CD4-positive, alpha-beta T cell treated with Interleukin-21 for 1 hour (primary cell): ENCODE measurements around the gene PDLIM5.

ENCODE experiments used
- DNase-seq: peaks from one replicate; pipeline ENCODE4 v3.0.0-alpha.2; 2020

The PDLIM5 gene

DNA sequence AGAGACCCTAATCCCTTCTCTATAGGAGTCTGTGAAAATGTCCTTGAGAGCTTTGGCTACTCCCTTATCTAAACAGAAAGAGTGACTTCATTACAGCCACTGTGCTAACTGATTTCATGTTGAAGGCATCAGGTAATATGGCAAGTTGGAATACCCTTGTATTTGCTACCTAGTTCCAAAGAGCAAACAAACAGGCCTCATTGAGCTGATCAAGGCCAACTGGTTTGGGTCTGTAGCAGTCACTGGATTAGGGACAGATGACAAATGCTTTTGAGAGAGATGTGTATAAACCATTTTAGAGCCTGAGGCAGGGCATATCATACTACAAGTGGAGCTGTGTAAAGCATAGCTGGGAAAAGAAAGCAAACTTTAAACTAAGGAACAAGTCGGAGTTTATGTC lies 22.9 kb upstream of the PDLIM5 start:
- DNase-seq, result no peak

DNA sequence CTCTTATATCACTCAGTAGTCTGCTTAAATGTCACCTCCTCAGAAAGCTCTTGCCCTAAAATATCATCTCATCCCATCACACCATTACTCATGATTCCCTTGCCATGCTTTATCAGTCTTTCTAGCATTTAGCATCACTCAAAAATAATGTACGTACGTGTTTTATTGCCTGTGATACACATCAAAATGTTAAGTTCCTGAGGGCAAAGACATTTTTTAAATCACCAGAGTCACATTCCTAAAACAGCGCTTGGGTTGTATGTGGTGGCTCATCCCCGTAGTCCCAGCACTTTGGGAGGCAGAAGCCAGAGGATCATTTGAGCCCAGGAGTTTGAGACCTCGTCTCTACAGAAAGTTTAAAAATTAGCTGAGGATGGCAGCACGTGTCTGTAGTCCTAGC lies 21.3 kb upstream of the PDLIM5 start:
- no peak for DNase-seq

DNA sequence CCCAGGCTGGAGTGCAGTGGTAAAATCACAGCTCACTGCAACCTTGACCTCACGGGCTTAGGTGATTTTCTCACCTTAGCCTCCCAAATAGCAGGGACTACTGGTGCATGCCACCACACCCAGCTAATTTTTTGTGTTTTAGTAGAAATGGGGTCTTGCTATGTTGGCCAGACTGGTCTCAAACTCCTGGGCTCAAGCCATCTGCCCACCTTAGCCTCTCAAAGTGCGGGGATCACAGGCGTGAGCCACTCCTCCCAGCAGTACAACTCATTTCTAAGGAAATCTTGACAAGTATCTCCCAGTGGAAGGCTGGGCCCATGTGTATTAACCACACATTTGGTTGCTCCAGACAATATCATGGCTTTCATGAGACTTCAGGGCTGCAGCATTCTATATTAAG lies 20.4 kb upstream of the PDLIM5 start:
- no peak for DNase-seq

DNA sequence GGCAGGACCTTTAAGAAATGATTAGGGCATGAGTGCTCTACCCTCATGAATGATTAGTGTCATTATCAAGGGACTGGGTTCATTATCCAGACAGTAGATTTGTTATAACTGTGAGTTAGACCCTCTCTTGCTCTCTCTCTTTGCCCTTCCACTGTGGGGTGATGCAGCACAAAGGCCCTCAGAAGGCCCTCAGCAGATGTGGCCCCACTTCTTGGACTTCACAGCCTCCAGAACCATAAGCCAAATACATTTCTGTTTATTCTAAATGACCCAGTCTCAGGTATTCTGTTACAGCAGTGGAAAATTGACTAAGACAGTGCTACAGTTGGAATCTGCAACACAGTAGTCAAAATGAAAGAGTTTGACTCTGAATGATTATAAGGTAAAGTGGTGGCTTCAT lies 17.2 kb upstream of the PDLIM5 start:
- no peak for DNase-seq

DNA sequence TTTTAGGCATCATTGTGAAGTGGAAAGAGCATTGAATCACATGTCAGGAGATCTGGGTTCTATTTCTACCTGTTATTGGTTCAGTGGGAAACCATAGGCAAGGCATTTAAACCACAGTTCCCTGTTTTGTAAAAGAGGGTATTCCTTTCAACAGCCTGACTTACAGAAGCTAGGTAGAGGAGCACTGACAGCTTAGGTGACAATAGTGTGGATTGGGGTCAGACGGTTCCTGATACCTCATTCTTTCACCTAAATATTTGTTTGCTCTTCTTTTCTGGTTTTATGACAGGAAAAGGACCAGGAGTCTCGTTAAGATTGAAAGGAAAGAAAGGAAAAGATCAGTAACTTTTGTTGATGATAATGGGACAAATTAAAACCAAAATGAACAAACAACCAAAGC lies 15.9 kb upstream of the PDLIM5 start:
- DNase-seq, result no peak

DNA sequence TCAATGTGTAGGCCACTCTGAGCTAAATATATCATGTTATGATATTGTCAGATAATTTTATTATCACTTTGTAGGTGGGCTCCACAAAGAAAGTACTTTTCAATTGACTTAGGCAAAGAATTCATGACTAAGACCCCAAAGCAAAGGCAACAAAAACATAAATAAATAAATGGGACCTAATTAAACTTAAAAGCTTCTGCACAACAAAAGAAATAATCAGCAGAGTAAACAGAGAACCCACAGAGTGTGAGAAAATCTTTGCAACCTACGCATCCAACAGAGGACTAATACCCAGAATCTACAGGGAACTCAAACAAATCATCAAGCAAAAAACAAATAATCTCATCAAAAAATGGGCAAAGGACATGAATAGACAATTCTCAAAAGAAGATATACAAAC lies 15.2 kb upstream of the PDLIM5 start:
- no peak for DNase-seq

DNA sequence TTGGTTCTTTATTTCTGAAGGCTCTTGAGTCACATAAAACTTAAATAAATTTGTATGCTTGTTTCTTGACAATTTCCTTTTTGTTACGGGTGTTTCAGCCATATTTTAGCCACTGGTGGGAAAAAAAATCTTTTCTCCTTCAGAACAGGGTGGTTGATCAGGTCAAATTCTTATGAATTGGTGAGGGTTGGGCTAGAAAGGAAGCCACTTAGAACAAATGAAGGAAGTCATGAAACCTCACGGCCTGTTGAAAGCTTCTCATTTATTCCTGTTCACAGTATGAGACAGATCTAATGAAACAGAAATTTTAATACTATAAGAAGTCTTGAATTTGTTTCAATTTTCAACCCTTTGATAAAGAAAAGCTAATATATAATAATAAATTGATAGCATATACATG lies 12.1 kb upstream of the PDLIM5 start:
- DNase-seq, result no peak

DNA sequence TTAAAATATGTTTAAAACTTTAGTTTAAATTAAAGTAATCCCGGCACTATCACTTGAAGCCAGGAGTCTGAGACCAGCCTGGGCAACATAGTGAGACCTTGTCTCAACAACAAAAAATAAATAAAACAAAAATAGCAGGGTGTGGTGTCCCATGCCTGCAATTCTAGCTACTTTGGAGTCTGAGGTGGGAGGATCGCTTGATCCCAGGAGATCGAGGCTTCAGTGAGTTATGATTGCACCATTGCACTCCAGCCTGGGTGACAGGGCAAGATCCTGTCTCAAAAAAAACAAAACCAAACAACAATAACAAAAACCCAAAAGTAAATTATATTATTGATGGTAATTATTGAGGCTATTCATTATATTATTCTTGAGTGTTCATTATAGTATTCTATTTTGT lies 9.9 kb upstream of the PDLIM5 start:
- no peak for DNase-seq

DNA sequence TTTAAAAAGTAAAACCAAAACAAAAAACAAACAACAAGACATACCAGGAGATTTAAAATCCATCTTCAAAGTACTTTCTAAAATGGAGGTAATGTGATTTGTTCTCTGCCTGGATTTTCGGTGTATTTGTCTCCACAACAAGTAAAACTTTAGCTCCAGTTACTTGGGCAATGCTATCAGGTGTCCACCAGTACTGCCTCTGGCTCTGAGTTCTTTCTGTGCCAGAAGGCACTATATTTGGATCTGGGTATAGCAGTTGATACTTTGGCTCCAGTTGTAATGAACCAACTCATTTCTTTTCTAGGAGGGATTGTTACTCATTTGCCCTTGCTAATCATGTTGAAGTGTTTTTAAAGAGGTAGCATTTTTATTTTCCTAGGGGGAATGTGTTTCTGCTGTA lies 9.5 kb upstream of the PDLIM5 start:
- DNase-seq, result no peak

DNA sequence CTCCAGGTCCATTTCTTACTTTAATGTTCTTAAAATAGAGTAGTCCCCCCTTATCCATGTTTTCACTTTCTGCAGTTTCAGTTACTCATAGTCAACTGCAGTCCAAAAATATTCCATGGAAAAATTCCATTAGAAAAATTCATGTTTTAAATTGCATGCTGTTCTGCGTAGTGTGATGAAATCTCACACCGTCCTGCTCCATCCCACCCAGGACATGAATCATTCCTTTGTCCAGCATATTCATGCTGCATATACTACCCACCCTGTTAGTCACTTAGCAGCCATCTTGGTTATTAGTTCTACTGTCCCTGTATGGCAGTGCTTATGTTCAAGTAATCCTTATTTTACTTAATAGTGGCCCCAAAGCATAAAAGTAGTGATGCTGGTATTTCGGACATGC lies 5.4 kb upstream of the PDLIM5 start:
- no peak for DNase-seq

DNA sequence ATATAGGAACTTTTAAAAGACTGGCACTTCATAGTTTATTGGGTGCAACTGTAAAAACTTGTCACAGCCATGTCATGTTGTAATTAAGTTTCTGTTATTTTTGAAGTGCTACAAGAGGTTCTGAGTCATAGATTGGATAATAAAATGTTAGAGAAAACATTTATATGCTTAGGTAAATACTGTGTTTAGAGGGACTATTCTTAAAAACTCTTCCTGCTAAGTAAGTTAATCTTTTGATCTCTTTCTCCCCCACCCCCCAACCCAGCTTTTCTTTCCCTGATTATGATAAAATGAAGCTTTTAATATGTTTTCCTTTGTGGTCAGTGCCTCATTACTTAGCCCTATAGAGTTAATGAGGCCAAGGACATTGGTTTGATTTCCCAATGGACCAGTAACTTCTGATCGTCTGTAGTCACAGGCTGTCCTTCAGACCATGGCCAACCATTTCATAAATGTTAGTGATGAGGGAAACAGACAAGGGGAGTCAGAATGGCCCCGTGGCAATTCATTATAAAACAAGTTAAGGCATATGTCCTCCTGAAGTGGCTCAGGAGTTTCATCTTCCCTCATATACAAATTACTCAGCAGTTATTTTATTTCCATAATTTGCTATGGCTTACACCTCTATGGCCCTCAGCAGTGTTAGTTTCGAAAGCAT lies 3.9 kb upstream of the PDLIM5 start:
- DNase-seq, result no peak

DNA sequence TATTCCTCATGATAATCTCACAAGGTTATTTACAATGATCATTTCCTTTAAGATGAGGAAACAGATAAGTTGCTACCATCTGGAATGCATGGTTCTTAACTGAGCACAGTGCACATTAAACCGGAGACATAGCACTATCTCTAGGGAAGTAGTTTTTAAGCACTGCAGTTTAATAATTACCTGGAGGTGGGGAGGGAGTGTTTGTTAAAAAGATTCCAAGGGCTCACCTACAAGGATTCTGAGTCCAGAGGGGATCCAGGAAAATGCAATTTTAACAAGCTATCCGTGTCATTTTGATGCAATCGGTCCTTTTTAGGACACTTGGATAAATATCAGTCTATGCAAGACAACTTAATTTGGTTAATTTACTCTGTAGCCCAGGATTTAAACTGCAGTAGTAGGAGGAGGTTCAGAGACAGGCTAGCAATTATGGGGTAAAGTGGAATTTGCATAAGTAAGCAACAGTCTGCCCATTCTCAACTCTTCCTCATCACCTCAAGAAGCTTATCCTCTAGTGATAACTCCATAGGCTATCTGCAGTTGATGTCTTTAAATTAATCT lies 2.8 kb upstream of the PDLIM5 start:
- DNase-seq, result no peak

DNA sequence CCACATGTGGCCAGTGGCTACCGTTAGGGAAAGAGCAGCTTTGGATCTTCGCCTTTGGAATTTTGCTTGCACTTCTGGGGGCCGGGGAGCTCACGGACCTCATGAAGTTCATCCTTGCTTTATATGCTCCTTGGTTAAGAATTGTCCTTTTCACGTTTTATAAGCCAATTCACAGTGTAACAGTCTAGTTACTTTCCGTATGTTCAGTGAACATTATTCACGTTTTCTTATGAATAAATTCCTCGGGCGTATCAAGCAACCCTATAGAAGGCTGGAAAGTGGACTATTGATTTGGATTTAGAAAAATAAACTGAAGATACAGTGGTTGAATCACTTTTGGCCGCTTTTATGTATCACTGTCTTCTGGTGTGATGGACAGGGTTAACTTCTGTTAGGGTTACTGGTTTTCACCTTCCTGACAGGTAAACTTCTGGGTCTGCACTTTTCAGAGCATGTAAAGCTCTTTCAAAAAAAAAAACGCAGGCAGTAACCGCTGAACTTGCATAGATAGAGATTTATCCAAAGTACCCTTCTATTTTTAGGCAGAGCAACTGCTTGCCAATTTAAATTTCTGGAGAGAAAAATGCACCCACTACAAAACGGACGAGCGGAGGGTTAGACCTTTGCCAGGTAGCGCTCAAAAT lies 569 bp upstream of the PDLIM5 start:
- peak; percentile 3 for DNase-seq

DNA sequence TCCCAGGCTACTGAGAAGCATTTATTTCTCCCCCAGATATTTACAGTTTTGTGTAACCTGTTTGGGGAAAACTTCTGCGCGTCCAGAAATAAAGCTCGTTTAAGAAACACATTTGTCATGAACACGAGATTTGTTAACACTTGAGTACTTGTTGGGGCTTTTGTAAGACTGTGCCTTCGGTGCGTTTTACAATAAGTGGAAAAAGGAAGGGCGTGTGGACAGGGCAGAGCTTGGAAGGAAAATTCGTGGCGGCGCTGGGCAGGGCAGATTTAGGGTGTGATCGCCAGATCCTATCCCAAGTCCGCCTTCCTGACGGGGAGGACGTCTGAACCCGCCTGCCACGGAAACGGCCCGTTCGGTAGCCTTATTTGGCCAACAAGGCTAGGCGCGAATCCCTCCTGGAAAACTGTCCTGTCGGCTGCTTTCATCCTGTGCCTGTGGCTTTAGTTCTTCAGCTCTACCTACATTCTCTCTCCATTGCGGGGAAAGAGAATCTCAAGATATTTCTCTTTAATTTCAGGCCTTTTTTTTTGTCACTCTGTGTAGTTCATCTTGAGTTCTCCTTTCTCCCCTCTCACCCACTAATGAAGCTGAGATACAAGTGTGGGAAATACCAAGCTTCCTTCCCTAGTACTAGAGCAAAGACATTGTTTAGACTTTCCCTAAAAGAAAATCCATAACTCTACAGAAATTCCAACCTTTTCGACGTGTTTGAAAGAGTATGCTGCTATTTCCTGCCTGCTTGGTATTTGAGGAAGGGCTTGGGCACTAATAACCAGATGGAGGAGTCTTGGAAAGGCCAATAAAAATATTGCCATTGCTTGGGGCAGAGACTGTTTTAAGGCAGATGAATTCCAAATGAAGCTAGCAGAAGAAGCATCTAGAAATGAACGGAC lies 982 bp downstream of the PDLIM5 start:
- DNase-seq, result no peak

DNA sequence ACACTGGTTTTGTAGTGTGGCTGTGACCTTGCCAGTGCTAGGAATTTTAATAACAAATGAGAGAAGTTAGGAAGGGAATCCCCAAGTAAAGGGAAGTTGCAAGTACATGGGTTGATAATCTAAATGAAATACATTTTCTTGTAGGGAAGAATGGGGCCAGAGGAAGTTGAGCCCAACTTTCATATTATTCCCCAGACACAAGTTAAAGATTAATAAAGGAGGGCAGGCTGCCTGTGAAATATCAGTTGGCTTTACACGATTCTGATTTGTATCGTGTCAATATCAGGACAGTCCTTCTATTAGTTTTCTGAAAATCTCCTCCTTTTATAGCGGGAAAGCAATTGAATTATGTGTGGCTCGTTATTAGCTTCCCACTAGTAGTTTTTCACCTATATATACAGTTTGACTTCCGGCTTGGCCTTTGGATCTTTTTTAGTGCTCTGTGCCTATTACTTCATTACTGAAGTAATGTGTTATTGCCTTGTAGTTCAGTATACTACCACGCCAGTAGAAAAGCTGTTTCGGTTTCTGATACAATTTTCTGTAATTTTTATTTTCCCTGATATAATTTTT lies 1.7 kb downstream of the PDLIM5 start:
- DNase-seq, result no peak

DNA sequence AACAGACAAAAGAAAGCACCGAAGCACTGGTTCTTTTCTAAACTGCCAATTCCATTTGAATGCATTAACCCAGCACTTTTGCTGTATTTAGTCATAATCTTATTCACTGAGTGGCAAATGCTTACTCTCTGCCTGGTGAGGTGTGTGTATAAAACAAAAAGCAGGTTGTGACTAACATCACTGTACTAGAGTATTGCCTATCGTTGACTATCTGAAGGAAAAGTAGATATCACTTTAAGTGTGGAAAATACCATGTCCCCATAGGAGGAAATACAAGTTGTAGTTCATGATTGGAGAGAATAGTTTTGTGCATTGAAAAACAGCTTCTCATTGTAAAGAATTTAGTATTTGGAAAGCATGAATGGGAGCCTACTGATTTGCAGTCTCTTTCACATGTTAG lies 2.7 kb downstream of the PDLIM5 start:
- DNase-seq, result no peak

DNA sequence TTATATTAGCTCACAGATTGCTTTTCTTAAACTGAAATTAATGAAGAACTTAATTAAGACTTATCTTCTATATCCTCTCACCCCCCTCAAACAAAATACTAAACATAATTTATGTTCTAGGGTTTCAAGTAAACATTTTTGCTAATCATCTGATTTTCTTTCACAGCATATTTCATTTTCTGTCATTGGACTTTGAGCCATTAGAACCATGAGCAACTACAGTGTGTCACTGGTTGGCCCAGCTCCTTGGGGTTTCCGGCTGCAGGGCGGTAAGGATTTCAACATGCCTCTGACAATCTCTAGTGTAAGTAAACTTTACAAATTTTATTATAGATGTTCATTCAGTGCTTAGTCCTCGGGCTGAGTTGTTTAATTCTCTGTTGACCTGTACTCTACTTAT lies 3.3 kb downstream of the PDLIM5 start:
- DNase-seq, result no peak

DNA sequence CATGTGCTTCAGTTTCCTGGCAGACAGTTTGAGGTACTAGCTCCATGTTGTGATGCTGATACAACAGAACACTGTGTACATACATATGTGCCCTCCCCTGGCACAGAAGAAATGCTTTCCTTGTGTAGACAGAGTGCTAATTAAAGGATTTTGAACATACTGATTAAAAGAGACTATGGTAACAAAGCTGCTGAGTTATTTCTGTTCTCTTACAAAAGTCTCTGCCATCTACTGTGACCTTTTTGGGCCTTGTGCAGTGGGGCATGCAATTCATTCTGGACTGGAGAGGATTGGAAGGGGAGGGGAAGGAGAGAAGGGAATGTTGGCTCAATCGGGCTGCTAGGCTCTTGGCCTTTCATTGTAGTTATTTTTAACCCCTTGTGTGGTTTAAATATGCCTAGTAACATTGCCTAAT lies 6.0 kb downstream of the PDLIM5 start:
- DNase-seq, result no peak

DNA sequence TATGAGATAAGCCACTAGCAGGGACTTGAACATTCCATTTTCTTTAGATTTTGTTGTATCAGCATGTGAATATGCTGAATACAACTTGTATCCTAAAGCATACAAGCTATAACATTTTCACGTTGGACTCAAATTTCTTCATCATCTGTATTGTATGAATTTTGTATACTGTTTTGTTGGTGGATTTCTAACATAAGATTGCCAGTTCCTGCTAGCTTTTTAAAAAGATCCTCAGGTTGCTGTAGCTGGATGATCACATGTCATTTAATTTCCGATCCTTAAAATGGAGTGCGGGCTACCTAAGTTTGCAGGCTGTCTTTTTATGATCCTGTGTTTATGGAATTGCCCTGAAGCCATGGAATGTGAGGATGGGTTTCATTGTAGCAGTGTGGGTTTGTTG lies 6.9 kb downstream of the PDLIM5 start:
- no peak for DNase-seq

DNA sequence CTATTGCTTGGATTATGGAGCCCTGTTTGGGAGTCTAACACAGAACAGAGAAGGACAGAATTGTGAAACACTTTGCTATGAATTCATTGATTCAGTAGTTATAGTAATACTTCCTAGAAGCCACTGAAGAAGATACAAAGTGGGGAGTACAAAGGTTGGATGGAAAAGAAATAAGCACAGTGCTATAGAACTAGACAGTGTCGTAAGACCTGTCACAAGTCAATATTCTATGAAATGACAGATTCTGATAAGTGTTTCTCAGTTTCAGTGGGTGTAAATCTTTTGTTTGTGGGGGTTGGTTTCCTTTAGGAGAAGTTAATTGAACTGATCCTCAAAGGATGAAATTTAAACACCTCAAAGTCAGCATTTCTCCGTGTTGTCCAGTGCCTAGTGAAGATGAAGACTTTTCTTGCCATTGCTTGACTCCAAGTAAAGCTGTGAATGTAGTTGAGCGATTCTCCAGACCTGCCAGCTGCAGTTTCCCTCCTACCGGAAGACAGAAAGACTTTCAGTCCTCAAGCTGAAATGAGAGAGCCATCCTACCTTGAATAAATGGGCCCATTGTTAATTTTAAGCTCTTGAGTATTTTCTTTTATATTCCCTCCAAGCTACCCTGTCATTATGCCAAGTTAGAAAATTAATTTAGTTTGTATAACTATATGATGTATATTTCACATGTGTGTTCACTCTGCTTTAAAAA lies 7.9 kb downstream of the PDLIM5 start:
- DNase-seq, result no peak

DNA sequence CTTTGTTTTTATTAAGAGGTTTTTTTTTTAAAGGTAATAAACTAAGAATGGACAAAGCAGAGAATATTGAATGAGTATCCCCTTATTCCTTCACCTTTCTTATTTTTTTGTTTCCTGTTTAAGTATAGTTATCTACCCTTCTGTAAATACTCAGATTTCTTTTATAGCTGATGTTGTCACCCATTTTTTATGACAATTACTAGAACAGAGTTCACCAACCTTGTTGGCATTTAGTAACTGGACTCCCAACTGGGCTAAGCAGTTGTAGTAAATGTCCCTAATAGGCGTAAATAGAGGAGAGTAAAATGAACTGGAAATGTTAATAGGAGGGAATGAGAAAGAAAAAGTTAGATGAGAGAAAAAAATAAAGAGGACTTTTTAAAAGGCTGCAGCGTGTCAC lies 9.8 kb downstream of the PDLIM5 start:
- no peak for DNase-seq

DNA sequence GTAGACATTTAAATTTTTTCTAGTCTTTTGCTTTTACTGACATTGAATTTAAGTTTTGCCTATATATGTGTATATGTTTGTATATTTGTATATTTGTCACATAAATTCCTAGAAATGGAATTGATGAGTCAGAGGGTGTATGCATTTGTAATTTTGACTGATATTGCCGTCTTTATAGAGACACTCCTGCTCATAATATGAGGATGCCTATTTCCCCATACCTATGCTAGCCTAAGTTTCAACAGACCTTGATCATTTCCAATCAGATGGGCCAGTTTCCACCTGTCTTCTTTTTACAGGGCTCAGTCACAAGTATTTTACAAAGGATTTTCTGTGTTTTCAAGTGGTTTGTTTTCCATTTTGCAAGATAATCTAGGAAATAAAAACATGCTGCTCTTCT lies 10.8 kb downstream of the PDLIM5 start:
- DNase-seq, result no peak

DNA sequence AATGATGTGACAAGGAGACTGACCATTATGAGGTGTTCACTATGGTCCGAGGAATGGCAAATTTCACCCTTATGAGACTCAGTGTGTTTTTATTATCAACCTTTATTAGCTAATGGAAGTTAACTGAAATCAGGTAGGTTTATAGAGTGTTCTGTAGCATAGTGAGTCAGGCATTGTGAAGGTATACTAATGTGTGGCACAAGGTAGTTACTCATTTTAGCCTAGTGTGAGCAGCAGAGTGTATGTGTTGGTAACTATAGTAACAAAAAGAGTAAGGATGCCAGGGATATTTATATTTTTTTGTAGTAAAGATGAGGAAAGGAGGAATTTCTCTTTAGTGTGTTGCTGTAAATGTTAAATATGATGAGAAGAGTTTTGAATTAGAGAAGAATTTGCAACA lies 12.0 kb downstream of the PDLIM5 start:
- no peak for DNase-seq
